Measurements from ENCODE around the gene ATP11C. TPM values are rescaled to one million over a fixed set of nuclear protein-coding genes. Genes with fewer than 3 reads are reported as not detected.
"Not testable (repeated sequence)": the region's sequence is repeated elsewhere in the genome, so short reads cannot be mapped to it uniquely, and the experiment has no call there.

ATP11C gene
- total and polyA plus RNA-seq, 2 of the 4 experiments (the other 2 are of a cell fraction) = 19.3 to 40.0 TPM

DNA sequence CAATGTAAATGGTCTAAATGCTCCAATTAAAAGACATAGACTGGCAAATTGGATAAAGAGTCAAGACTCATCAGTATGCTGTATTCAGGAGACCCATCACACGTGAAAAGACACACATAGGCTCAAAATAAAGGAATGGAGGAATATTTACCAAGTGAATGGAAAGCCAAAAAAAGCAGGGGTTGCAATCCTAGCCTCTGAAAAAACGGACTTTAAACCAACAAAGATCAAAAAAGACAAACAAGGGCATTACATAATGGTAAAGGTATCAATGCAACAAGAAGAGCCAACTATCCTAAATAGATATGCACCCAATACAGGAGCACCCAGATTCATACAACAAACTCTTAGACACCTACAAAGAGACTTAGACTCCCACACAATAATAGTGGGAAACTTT lies 28.2 kb upstream of the ATP11C start:
- H3K4me2 ChIP-seq (ENCODE audit: low read depth, low read length); H3K36me3 ChIP-seq (ENCODE audit: control insufficient read depth, insufficient read depth, low read length); in situ Hi-C loops (cut with MboI; ENCODE audit: low sequenced_read_pairs); H2BK120ac ChIP-seq (ENCODE audit: low read depth, low read length); H3K4me1 ChIP-seq (ENCODE audit: control insufficient read depth, insufficient read depth, low read length); ATAC-seq (ENCODE audit: low read depth); DNase-seq; H3K56ac ChIP-seq (ENCODE audit: extremely low read depth, insufficient read depth, low read length); H3K4ac ChIP-seq (ENCODE audit: low read depth, low read length); H3K4me3 ChIP-seq (ENCODE audit: insufficient read depth, low read depth, low read length); POLR2A ChIA-PET (ENCODE audit: unreplicated experiment); H2AFZ ChIP-seq (replicated peaks; ENCODE audit: low read length, poor library complexity); H2AK5ac ChIP-seq (ENCODE audit: low read depth, low read length); H3K9me1 ChIP-seq (ENCODE audit: insufficient read depth, low read length); H3K9me3 ChIP-seq (ENCODE audit: control insufficient read depth, insufficient read depth, low read length); H3K23ac ChIP-seq (ENCODE audit: low read depth, low read length); CTCF ChIA-PET; H2BK20ac ChIP-seq (ENCODE audit: low read depth, low read length); H4K5ac ChIP-seq (ENCODE audit: low read depth, low read length); intact Hi-C loops (cut with micrococcal nuclease); BruUV-seq (replicated peaks); H2BK15ac ChIP-seq (ENCODE audit: low read depth, low read length); dilution Hi-C loops (cut with HindIII; ENCODE audit: low sequenced_read_pairs, unreplicated experiment); H4K8ac ChIP-seq (ENCODE audit: low read depth in 2 of 2, low read length in 2 of 2); H2BK5ac ChIP-seq (ENCODE audit: low read depth, low read length, poor library complexity, severe bottlenecking); H4K91ac ChIP-seq (ENCODE audit: insufficient read depth, low read depth, low read length); H3K18ac ChIP-seq (ENCODE audit: low read depth, low read length); H3K27ac ChIP-seq (ENCODE audit: insufficient read depth, low read length); H3K14ac ChIP-seq (replicated peaks; ENCODE audit: low read depth, low read length); H4K20me1 ChIP-seq (ENCODE audit: insufficient read depth, low read length); H3K27me3 ChIP-seq (ENCODE audit: control insufficient read depth, insufficient read depth, low read length); H3K79me1 ChIP-seq (ENCODE audit: low read depth in 1 of 2, low read length in 2 of 2); H3K9ac ChIP-seq (ENCODE audit: low read depth, low read length); H2AK9ac ChIP-seq (replicated peaks; ENCODE audit: low read depth, low read length, poor library complexity): not testable (repeated sequence)
- no CpG with 5 or more reads among the region's 2 CpGs for WGBS, 2 experiments (ENCODE audit: extremely low coverage in 2 of 2, insufficient read length in 1 of 2)
